MM.1S (cell line): ENCODE measurements around the gene CHID1.

Experiments used
- EZH2 ChIP-seq: fragments of 300-600 bp; sonication (generic); optimal IDR thresholded peaks from 2 replicates; pipeline ENCODE3; 2017; ENCODE audit warnings: low read depth, mild to moderate bottlenecking, antibody characterized with exemption, low read length, mixed read lengths
- EZH2phosphoT487 ChIP-seq: fragments of 300-600 bp; sonication (generic); IDR thresholded peaks from 2 replicates; pipeline ENCODE4 v1.6.1; 2018; ENCODE audit warnings: antibody characterized with exemption, low read length
- TF ChIP-seq, protein P1 (sequence below): fragments of 300-600 bp; sonication (generic); IDR thresholded peaks from 2 replicates; pipeline ENCODE4 v1.5.1; 2016; ENCODE audit warnings: antibody characterized with exemption, low read length, mixed read lengths

DNA sequence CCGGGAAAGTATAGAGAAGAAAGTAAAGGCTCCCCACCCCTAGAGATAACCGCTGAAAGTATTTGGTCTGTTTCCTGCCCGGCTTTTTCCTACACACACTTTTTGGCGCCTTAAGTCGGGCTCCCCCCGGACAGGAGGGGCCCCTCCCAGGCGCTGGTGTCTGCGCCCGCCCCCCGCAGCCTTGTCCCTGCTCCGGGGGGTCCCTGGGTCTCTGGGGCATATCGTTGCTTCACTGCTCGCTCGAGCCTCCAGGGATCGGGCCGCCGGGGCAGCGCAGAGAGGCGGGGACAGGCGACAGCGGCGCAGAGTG, 83.8 kb downstream of the CHID1 start:
- TF ChIP-seq, protein P1, sequence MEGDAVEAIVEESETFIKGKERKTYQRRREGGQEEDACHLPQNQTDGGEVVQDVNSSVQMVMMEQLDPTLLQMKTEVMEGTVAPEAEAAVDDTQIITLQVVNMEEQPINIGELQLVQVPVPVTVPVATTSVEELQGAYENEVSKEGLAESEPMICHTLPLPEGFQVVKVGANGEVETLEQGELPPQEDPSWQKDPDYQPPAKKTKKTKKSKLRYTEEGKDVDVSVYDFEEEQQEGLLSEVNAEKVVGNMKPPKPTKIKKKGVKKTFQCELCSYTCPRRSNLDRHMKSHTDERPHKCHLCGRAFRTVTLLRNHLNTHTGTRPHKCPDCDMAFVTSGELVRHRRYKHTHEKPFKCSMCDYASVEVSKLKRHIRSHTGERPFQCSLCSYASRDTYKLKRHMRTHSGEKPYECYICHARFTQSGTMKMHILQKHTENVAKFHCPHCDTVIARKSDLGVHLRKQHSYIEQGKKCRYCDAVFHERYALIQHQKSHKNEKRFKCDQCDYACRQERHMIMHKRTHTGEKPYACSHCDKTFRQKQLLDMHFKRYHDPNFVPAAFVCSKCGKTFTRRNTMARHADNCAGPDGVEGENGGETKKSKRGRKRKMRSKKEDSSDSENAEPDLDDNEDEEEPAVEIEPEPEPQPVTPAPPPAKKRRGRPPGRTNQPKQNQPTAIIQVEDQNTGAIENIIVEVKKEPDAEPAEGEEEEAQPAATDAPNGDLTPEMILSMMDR: no peak
- no peak for TF ChIP-seq EZH2phosphoT487
- no peak for TF ChIP-seq EZH2
